GM18867 (cell line): ENCODE measurements around the gene OR11H6.
"Not testable (repeated sequence)": the region's sequence is repeated elsewhere in the genome, so short reads cannot be mapped to it uniquely, and the experiment has no call there.

ENCODE experiments used
- ATAC-seq: cut with Tn5 transposase; IDR thresholded peaks from one replicate; pipeline ENCODE4 v1.9.1; 2021; ENCODE audit warnings: mild to moderate bottlenecking, moderate library complexity; ENCODE audit not compliant: unreplicated experiment

OR11H6 gene

DNA sequence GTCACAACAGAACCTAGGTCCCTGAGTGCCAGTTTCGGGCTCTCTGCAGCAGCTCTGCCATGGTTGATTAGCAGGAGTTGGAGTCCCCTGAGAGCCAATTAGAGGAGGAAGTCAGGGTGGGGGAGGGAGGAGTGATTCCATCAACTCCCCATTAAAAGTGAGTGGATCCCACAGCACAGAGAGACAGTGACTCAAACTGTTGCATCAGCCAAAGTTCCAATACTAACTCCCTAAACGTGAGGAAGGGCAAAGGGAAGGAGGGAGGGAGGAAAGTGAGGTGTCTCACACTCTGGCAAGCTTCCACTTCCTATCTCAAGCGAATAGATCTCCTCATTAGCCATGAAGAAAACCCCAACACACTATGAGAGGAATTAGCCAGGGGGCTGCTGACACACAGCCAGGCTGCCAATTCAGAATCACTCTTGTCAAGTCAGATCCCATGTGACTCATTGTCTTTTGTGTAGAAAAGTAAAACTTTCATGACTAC, 39.2 kb downstream of the OR11H6 start:
- ATAC-seq: no peak

DNA sequence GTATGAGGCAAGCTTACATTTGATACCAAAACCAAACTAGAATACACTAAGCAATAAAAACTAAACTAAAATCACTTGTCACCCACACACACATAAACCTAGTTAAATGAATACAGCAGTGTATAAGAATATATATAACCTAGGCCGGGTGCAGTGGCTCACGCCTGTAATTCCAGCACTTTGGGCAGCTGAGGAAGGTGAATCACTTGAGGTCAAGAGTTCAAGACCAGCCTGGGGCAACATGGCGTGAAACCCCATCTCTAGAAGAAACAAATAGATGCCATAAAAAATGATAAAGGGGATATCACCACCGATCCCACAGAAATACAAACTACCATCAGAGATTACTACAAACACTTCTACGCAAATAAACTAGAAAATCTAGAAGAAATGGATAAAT, 40.9 kb downstream of the OR11H6 start:
- ATAC-seq: not testable (repeated sequence)

DNA sequence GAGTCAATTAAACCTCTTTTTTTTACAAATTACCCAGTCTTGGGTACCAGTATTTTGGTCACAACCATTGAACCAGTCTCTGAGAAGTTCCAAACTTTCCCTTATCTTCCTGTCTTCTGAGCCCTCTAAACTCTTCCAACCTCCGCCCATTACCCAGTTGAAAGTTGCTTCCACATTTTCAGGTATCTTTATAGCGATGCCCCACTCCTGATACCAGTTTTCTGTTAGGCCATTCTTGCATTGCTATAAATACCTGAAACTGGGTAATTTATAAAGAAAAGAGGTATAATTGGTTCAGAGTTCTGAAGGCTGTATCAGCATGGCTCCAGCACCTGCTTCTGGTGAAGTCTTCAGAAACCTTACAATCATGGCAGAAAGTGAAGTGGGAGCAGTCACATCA, 50.6 kb downstream of the OR11H6 start:
- ATAC-seq: no peak
